Activated CD4-positive, CD25-positive, alpha-beta regulatory T cell treated with anti-CD3 and anti-CD28 coated beads, Interleukin-2, amount 50 U/mL, for 16 hours (primary cell): ENCODE results near the gene APOL4.
"Not testable (repeated sequence)": the region's sequence is repeated elsewhere in the genome, so short reads cannot be mapped to it uniquely, and the experiment has no call there.

Experiments
- DNase-seq: peaks from one replicate; pipeline ENCODE4 v3.0.0-alpha.2; 2020; ENCODE audit warnings: low read depth, low spot score

The APOL4 gene

GRCh38 chr22:36232715-36233401, 31.2 kb upstream of the APOL4 start:
- DNase-seq: no peak

DNA sequence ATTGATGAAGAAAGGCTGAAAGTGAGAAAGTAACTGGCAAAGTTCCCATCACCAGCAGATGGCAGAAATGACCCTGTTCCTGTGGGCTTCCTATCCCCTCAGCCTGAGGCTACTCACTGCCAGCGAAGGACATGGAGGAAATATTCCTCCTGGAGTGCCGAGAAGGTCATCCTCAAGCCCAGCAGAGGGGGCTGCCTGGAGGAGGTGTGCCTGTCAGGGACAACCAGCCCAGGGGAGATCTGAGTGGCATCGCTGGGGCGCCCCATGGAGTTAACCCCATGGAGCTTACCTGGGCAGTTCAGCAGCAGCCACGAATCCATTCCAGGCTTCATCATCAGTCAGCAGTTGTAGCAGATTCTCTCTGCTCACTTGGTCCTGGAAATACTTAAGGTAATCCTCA, 29.4 kb upstream of the APOL4 start:
- DNase-seq: not testable (repeated sequence)

DNA sequence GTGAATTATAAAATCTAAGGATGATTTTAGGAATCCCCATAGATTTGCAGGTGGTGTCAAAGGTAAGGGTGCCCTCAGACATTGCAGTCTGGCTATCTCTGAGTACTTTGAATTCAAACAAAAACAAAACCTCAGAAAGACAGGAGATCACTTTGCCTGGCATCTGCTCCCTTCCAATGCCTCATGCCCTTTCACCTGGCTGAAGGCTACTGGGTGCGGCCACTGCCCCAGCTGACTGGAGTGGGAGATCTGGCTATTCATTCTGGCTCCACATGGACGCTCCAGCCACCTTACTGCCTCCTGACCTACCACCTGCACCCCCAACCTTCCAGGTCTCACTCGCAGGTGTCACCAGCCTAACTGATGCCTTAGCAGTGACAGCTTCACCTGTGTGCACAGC, 28.0 kb upstream of the APOL4 start:
- not testable (repeated sequence) for DNase-seq

GRCh38 chr22:36228944-36229343, 27.3 kb upstream of the APOL4 start:
- DNase-seq: no peak

GRCh38 chr22:36228369-36228768, 26.8 kb upstream of the APOL4 start:
- DNase-seq: not testable (repeated sequence)

DNA sequence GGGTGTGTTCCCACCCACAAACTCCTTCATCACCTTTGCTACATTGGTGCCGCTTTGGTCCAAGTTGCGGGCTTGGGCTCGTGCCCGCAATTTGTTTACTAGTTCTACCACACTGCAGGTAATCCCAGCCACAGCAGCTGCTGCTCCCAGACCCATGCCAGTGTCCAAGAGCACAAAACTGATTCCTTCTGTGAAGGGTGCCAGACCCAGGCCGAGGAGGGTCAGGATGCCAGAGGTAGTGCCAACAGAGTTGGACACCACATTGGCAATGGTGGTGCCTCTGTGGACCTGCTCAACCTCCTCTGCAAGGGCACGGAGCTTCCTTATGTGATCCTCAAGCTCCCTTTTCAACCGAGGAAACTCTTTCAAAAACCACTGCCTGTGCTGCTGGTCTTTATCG, 26.2 kb upstream of the APOL4 start:
- DNase-seq: no peak

- DNase-seq: no peak
Measured at GRCh38 chr22:36227396-36227795, 25.8 kb upstream of the APOL4 start.

GRCh38 chr22:36226189-36226588, 24.6 kb upstream of the APOL4 start:
- no peak for DNase-seq

DNA sequence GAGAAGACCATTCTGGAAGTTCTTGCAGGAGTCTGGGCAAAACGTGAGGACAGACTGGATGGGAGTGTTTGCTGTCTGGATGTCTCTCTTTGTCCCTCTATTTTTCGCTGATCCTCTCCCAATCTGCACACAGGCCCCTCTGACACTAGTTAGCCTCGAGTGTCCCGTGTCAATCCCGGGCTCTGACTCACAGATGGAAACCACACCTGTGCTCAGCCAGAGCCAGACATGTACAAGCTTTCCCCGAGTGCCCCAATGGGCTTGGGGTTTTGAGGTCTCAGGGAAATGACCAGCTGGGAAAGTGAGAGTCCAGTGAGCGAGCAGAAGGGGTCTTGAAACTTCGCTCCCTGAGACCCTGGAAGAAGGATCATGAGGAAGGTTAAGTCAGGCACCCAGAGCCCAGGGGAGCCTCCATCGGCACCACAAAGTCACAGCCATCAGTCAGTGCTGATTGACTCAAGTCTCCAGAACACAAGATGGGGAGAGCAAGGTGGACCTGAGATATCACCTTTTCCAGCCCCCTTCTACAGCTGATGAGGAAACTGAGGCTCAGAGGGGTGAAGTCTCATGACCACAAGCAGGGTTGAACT, 23.8 kb upstream of the APOL4 start:
- no peak for DNase-seq

DNA sequence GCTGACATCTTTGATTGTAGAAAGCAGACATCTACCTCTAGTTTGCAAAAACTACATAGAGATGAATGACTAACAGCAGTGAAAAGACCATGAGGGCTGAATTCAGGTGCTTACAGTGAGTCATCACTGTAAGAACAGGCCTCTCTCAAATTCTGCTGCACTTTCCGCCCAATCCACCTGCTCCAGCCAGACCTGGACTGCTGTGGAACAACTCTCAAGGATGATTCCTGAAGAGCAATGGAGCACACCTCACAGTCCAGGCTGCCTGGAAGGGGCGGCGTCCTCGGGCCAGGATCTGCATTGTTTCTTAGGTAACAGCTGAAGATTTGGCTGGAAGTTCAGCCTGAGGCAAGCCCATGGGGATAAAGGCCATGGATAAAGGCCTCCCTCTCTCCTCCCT, 22.6 kb upstream of the APOL4 start:
- no peak for DNase-seq

- no peak for DNase-seq
Measured at GRCh38 chr22:36223504-36223903, 21.9 kb upstream of the APOL4 start.

- no peak for DNase-seq
Measured at GRCh38 chr22:36222887-36223450, 21.4 kb upstream of the APOL4 start.

GRCh38 chr22:36221799-36222751, 20.5 kb upstream of the APOL4 start:
- peak; percentile 16 for DNase-seq

- no peak for DNase-seq
Measured at GRCh38 chr22:36220451-36220921, 18.9 kb upstream of the APOL4 start.

DNA sequence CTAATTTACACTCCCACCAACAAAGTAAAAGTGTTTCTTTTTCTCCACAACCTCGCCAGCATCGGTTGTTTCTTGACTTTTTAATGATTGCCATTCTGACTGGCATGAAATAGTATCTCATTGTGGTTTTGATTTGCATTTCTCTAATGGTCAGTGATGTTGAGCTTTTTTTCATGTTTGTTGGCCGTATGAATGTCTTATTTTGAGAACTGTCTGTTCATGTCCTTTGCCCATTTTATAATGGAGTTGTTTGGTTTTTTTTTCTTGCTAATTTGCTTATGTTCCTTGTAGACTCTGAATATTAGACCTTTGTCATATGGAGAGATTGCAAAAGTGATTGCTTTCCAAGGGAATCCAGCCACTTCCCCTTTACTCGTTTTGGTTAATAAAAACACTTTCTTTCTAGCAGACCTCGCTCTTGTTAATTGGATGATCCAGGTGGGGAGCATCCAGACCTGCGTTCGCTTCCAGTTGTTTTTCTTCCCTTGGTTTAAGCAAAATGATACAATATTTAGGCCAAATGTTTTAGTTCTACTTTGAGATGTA, 17.1 kb upstream of the APOL4 start:
- no peak for DNase-seq

GRCh38 chr22:36215981-36216380, 14.4 kb upstream of the APOL4 start:
- DNase-seq: no peak

DNA sequence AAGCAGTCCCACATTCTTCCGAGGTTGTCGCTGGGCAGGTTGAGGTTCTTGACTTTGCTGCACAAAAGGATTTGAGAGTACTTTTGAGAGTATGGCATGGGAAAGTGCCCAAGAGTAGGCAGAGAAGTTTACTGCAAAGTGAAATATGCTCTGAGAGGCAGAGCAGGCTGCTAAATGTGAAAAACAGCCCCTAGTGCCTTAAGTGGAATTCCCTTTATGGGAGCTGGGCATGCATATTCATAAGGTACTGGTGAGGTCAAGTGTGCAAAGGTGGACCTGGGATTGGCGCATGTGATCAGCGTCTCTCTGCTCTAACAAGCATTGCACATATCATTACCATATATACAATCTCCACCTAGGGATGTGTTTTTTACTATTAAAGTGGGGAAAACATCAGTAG, 12.0 kb upstream of the APOL4 start:
- no peak for DNase-seq

DNA sequence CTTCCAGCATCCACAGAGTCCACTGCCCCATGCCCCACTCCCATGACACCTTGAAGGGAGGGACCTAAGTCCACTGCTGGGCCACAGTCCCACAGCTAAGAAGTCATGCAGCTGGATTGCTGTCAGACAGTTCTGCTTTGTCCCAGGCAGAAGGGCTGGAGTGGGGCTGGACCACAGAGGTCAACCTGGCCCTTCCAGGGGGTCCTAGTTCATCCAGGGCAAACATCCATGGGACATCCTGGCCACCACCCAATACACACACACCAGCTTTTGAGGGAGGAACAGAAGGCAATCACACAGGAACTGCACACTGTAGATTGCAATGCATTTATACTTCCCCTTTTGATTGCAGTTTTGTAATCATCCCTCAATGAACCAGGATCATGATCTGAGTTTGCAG, 11.3 kb upstream of the APOL4 start:
- no peak for DNase-seq

DNA sequence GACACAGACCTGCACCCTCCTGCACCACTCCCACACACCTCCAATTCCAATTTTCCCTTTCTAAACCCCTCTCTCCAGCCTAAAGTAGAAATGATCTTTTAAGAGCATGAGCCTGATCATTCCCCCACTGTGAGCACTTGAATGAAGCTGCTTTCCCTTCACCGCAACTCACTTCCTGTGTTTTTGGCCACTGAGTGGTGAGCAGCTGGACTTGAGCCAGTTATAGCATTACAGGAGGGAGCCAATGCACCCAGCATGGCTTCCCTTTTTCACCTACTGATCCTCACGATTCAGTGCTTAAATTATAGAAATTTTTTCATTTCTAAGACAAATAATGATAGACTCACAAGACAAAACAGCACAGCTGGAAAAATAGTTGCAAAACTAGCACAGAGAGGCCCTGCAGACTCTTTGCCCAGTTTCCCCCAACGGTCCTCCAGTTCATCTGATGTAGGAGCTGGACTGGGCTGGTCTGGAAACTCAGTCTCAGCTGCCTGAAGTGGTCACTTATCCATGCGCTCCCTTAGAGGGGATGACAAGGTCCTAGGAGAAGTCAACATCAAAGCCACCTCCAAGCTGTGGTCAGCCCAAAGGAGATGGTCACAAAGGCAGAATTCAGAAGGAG, 9.7 kb upstream of the APOL4 start:
- DNase-seq: no peak

GRCh38 chr22:36210224-36210623, 8.6 kb upstream of the APOL4 start:
- no peak for DNase-seq

DNA sequence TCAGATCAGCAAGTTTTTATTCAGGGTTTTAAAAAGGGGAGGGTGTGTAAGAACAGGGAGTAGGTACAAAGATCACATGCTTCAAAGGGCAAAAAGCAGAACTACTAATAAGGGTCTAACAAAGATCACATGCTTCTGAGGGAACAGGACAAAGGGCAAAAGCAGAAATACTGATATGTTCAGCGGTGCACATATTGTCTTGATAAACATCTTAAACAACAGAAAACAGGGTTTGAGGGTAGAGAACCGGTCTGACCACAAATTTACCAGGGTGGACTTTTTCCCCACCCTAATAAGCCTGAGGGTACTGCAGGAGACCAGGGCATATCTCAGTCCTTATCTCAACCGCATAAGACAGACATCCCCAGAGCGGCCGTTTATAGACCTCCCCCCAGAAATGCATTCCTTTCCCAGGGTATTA, 7.9 kb upstream of the APOL4 start:
- not testable (repeated sequence) for DNase-seq
